ENCODE results near the gene RBM18. TPM values are rescaled to one million over a fixed set of nuclear protein-coding genes. Genes with fewer than 3 reads are reported as not detected.

The RBM18 gene
- polyA plus RNA-seq, 3 donors, result 37.7 to 39.3 (median 37.9) TPM

GRCh38 chr9:122207096-122207495, 57.5 kb downstream of the RBM18 start:
- DNase-seq (ENCODE audit: low read depth in 3 of 3, low spot score in 2 of 3), result no peak

DNA sequence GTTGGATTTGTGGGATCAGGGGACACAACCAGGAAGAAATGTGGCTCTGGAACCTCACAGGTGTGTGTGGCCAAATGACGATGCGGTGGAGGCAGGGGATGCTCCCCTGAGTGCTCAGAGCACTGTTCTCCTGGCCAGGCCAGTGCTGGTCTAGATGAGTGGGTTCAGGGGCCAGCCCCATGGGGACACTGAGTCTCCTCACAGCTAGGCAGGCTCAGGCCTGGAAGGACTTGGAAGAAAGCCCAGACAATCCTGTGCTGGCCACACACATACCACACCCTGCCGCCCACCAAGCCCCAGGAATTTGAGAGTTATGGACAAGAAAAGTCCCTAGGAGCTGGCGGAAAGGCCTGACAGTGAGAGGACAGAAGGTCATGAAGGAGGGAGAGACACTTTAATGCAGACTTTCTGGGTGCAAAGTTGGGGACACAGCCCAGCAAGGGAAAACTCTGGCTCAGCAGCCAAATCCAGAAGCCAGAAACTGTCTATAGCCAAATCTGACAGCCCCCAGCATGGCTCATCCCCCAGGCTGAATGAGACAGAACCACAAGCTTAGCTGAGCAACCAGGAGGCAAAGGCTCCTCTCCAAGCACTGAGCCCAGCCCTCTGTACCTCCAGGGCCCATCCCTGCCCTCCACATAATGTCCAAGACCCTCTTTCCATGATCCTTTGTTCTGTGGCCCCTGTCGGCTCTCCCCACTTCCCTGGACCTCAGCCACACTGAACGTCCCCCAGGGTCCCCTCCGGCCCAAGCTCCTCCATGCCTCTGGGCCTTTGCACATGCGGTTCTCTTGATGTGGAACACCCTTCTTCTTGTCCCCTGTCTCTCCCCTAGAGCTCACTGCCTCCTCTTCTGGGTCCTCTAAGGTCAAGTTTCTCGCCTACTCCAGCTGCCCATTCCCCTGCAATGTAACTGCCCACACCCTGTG, 58.3 kb downstream of the RBM18 start:
- no peak for DNase-seq (ENCODE audit: low read depth in 3 of 3, low spot score in 2 of 3)

- no peak for DNase-seq (ENCODE audit: low read depth in 3 of 3, low spot score in 2 of 3)
These were observed 59.5 kb downstream of the RBM18 start for GRCh38 chr9:122205176-122205575.

GRCh38 chr9:122204491-122204890, 60.1 kb downstream of the RBM18 start:
- DNase-seq (ENCODE audit: low read depth in 3 of 3, low spot score in 2 of 3), result no peak

DNA sequence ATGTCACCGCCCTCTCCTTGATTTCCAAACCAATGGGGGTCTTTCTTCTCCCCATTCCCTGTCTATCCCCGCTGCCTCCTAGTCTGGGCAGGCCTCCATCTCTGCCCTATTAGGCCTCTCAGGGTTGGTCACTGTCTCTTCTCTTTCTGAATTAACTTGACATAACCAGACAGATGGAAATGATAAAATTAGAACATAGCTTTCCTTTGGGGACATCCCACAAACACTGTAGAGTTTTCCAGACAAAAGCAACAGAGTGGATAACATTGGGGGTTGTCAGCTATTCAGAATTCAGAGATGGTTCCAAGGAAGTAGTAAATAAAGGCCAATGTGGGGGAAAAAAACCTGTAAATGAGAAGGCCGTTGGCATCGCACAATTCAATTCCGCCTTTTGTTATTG, 60.6 kb downstream of the RBM18 start:
- no peak for DNase-seq (ENCODE audit: low read depth in 3 of 3, low spot score in 2 of 3)

- DNase-seq (ENCODE audit: low read depth in 3 of 3, low spot score in 2 of 3), result no peak
These were observed 62.5 kb downstream of the RBM18 start for GRCh38 chr9:122202111-122202510.

GRCh38 chr9:122201641-122202040, 63.0 kb downstream of the RBM18 start:
- DNase-seq (ENCODE audit: low read depth in 3 of 3, low spot score in 2 of 3), result no peak

DNA sequence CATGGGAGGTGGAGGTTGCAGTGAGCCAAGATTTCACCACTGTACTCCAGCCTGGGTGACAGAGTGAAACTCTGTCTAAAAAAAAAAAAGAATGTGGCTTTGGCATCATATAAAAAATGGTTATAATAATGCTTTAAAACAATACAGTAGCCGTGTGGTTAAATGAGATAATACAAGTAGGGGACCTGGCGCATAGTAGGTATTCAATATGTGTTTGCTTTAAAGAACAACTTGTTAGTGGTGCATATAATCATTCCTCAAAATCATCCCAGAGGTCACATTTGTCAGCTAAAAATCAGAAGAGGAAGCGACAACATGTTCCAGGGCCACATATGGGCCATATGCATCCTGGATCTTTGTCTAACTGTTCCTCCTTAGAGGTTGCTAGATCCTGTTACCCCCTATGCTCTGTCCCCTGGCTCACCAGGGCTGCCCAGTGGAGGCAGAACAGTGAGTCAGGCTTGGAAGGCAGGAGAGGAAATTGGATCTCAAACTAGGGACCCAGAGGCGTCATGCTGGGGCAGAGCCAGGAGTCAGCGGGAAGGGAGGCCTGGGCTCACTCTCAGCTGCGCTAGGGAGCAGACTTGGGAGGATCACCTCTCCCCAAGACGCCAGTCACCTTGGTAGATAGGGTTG, 63.6 kb downstream of the RBM18 start:
- DNase-seq (ENCODE audit: low read depth in 3 of 3, low spot score in 2 of 3), result no peak

DNA sequence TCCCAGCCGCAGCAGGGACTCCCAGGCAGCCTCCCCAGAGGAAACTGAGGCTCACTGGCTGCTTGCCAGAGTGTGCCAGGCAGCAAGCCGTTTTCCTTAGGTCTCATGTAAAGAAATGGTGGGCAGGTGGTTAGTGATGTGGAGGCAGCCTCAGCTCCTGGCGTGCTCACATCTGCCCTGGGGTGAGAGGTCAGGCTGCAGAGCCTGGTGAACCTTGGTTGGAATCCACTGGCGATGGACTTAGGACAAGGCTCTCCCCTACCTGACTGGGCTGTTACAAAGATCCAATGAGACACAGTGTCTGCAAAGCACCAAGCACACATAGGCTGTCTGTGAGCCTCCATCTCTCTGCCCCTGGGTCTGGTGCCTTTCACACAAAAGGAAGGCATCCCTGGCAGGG, 66.8 kb downstream of the RBM18 start:
- DNase-seq (ENCODE audit: low read depth in 3 of 3, low spot score in 2 of 3), result no peak

DNA sequence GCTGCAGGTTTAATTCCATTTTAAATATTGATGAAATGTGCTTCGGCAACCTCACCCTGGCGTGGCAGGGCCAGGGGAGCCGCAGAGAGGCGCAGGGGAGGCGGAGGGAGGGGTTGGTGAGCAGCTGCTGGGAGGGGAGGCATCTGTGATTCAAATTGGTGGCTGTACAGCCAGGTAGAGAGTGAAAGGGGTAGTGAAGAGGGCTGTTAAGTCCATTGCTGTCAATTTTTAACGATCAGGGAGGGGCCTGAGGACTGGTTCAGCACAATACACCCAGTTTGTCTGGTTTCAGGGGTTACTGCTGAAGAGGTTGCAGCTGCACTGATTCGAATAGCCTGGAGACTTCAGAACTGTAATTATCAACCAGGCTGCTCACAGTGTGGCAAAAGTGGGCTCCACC, 67.2 kb downstream of the RBM18 start:
- no peak for DNase-seq (ENCODE audit: low read depth in 3 of 3, low spot score in 2 of 3)

- DNase-seq (ENCODE audit: low read depth in 3 of 3, low spot score in 2 of 3), result no peak
These were observed 68.8 kb downstream of the RBM18 start for GRCh38 chr9:122195875-122196274.

DNA sequence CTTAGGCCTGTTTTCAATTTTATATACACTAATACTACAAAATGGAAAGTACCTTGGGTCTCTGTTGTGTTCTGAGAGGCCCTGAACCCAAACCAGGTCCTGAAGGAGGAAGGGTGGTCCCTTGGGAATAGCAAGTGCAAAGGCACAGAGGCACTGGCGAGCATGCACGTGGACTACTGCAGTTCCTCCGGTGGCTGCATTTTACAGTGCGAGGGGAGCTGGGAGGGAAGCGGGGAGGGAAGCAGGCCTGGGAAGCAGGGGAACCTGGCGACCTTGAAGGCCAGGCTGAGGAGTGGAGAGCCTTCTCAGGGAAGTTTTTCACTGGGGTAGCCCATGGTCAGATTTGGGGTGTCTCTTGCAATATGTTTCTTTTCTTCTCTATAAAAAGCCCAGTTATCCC, 71.0 kb downstream of the RBM18 start:
- DNase-seq (ENCODE audit: low read depth in 3 of 3, low spot score in 2 of 3), result no peak

DNA sequence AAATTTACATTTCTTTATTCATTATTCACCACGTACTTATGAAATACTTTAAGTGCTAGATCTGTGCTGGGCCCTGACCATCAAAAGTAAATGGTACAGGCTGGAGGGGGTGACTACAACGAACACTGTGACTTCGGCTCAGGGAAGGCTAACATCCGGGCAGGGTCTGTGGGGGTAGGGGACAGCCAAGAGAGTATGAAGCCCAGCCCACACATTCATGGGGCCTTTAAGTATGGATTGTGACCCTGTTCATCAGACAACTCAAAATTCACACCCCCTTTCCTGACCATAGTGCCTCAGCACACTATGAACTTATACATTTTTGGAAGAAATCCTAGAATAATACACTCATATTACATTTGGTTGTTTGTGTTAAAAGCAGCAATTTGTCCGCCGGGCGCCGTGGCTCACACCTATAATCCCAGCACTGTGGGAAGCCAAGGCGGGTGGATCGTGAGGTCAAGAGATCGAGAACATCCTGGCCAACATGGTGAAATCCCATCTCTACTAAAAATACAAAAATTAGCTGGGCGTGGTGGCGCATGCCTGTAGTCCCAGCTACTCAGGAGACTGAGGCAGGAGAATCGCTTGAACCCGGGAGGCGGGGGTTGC, 71.6 kb downstream of the RBM18 start:
- DNase-seq (ENCODE audit: low read depth in 3 of 3, low spot score in 2 of 3), result no peak

GRCh38 chr9:122192261-122192875, 72.3 kb downstream of the RBM18 start:
- DNase-seq (ENCODE audit: low read depth in 3 of 3, low spot score in 2 of 3), result no peak

- DNase-seq (ENCODE audit: low read depth in 3 of 3, low spot score in 2 of 3), result no peak
These were observed 73.1 kb downstream of the RBM18 start for GRCh38 chr9:122191584-122191983.

GRCh38 chr9:122190597-122191381, 73.9 kb downstream of the RBM18 start:
- no peak for DNase-seq (ENCODE audit: low read depth in 3 of 3, low spot score in 2 of 3)

DNA sequence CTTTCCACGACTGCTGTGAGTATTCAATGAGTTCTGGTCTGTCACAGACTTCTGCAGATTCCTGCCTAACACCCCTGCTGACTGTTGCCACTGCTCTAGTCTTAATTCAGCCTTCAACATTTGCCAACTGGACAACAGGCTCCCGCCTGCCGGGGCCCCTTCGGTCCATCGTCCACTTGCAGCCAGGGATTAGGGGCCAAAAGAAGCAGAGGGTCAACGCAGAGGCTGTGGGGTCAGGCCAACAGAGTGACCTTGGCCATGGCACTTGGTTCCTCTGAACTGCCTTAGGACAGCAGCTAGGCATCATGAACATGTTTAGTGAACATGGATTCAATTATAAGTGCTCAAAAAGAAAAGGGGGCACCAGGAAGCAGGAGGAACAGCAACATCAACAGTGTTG, 76.3 kb downstream of the RBM18 start:
- DNase-seq (ENCODE audit: low read depth in 3 of 3, low spot score in 2 of 3), result no peak
